Measurements from ENCODE around the gene PFDN1.

DNA sequence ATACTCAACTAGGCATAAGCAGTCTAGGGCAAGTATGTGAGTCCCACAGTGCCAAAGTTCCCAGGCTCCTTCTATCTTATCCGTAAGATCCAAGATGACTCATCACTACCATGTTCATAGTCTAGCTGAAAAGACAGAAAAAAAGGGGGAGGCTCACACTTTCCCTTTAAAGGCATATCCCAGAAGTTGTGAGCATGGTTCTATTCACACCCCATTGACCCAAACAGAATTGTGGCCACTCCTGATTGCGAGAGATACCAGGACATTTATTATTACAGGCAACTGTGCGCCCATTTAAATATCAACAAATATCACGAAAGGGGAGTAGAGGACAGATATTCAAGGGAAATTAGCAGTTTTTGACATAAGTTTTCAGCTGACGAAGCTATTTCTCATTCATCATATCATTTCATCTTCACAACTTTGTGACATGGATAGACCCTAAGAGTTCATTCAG lies 8.1 kb upstream of the PFDN1 start:
- TF ChIP-seq, protein P1, sequence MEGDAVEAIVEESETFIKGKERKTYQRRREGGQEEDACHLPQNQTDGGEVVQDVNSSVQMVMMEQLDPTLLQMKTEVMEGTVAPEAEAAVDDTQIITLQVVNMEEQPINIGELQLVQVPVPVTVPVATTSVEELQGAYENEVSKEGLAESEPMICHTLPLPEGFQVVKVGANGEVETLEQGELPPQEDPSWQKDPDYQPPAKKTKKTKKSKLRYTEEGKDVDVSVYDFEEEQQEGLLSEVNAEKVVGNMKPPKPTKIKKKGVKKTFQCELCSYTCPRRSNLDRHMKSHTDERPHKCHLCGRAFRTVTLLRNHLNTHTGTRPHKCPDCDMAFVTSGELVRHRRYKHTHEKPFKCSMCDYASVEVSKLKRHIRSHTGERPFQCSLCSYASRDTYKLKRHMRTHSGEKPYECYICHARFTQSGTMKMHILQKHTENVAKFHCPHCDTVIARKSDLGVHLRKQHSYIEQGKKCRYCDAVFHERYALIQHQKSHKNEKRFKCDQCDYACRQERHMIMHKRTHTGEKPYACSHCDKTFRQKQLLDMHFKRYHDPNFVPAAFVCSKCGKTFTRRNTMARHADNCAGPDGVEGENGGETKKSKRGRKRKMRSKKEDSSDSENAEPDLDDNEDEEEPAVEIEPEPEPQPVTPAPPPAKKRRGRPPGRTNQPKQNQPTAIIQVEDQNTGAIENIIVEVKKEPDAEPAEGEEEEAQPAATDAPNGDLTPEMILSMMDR (IDR thresholded peaks at IDR 0.05; ENCODE audit: low read depth, low read length, poor library complexity, severe bottlenecking) = no peak
- TF ChIP-seq EZH2phosphoT487 (IDR thresholded peaks at IDR 0.05; ENCODE audit: borderline replicate concordance, low read length) = no peak
